GM19043 (cell line): Measurements from ENCODE around the gene AK9.

Experiments used
- ATAC-seq: cut with Tn5 transposase; IDR thresholded peaks from one replicate; pipeline ENCODE4 v1.9.1; 2021; ENCODE audit warnings: low read depth; ENCODE audit not compliant: unreplicated experiment

AK9 gene

GRCh38 chr6:109485266-109485935, 205.6 kb downstream of the AK9 start:
- no peak for ATAC-seq

GRCh38 chr6:109484122-109484521, 206.9 kb downstream of the AK9 start:
- no peak for ATAC-seq

- no peak for ATAC-seq
Measured at GRCh38 chr6:109483735-109484057, 207.3 kb downstream of the AK9 start.

GRCh38 chr6:109482905-109483734, 207.9 kb downstream of the AK9 start, which contains the start of gene ZBTB24:
TSS of gene ZBTB24 (minus strand) at chr6:109483219. CDS start at chr6:109482026, 1,193 bp downstream.
- ATAC-seq: peak; percentile 90

GRCh38 chr6:109480993-109481480, 210.0 kb downstream of the AK9 start:
- ATAC-seq: no peak

- ATAC-seq: no peak
Measured at GRCh38 chr6:109478841-109479624, 212.0 kb downstream of the AK9 start.

- no peak for ATAC-seq
Measured at GRCh38 chr6:109478222-109478805, 212.7 kb downstream of the AK9 start.

GRCh38 chr6:109477725-109478124, 213.3 kb downstream of the AK9 start:
- ATAC-seq: peak; percentile 60

GRCh38 chr6:109477184-109477583, 213.8 kb downstream of the AK9 start:
- no peak for ATAC-seq

- no peak for ATAC-seq
Measured at GRCh38 chr6:109475625-109476024, 215.4 kb downstream of the AK9 start.

GRCh38 chr6:109474995-109475394, 216.0 kb downstream of the AK9 start:
- no peak for ATAC-seq

GRCh38 chr6:109473120-109473519, 217.9 kb downstream of the AK9 start:
- no peak for ATAC-seq

- peak; percentile 59 for ATAC-seq
Measured at GRCh38 chr6:109472132-109472995, 218.6 kb downstream of the AK9 start.

- no peak for ATAC-seq
Measured at GRCh38 chr6:109471105-109471810, 219.7 kb downstream of the AK9 start.

GRCh38 chr6:109469591-109470189, 221.3 kb downstream of the AK9 start:
- no peak for ATAC-seq

GRCh38 chr6:109467696-109468095, 223.3 kb downstream of the AK9 start:
- ATAC-seq: no peak

GRCh38 chr6:109466212-109466923, 224.6 kb downstream of the AK9 start:
- no peak for ATAC-seq

- ATAC-seq: no peak
Measured at GRCh38 chr6:109465772-109466171, 225.2 kb downstream of the AK9 start.
